K562 (cell line): ENCODE results near the gene FAM149B1. TPM values are rescaled to one million over a fixed set of nuclear protein-coding genes. Genes with fewer than 3 reads are reported as not detected.

Source experiments
- ARID1B ChIP-seq: fragments of 450-650 bp; IDR thresholded peaks from 2 replicates; pipeline ENCODE4 v1.6.1; 2016; ENCODE audit warnings: antibody characterized with exemption, mild to moderate bottlenecking, inconsistent platforms
- CBX2 ChIP-seq: fragments of 200-600 bp; sonication (generic); IDR thresholded peaks from one replicate; pipeline ENCODE4 v1.6.1; 2012; ENCODE audit warnings: mild to moderate bottlenecking, low read length, inconsistent platforms; ENCODE audit not compliant: insufficient read depth, poor library complexity, severe bottlenecking
- CREM ChIP-seq: IDR thresholded peaks from 2 replicates; pipeline ENCODE4 v1.6.1; 2014; ENCODE audit warnings: antibody characterized with exemption, low read depth
- FUS ChIP-seq: fragments of 200-400 bp; formaldehyde crosslinking; optimal IDR thresholded peaks from 2 replicates; pipeline ENCODE3; 2017; ENCODE audit warnings: low read depth, low read length
- GABPB2 ChIP-seq: fragments of 250-450 bp; sonication (Bioruptor Pico); conservative IDR thresholded peaks from 2 replicates; pipeline ENCODE4 v1.5.1; 2021; ENCODE audit warnings: mild to moderate bottlenecking
- IFI16 ChIP-seq: fragments of 250-450 bp; sonication (Bioruptor Pico); IDR thresholded peaks from 2 replicates; pipeline ENCODE4 v2.1.2; 2022; ENCODE audit warnings: mild to moderate bottlenecking, inconsistent platforms
- L3MBTL2 ChIP-seq: fragments of 450-650 bp; IDR thresholded peaks from 2 replicates; pipeline ENCODE4 v1.6.1; 2016; ENCODE audit warnings: mild to moderate bottlenecking, moderate library complexity
- MECOM ChIP-seq: fragments of 250-450 bp; sonication (Bioruptor Pico); IDR thresholded peaks from 2 replicates; pipeline ENCODE4 v1.8.0; 2022; ENCODE audit warnings: inconsistent platforms
- MTA1 ChIP-seq: fragments of 450-650 bp; IDR thresholded peaks from 2 replicates; pipeline ENCODE4 v1.6.1; 2017; ENCODE audit warnings: borderline replicate concordance
- NEUROD1 ChIP-seq: fragments of 150-350 bp; IDR thresholded peaks from 2 replicates; pipeline ENCODE4 v1.6.1; 2014; ENCODE audit warnings: borderline replicate concordance, low read length, low read depth; ENCODE audit not compliant: partially characterized antibody
- SNRNP70 ChIP-seq: fragments of 200-400 bp; formaldehyde crosslinking; optimal IDR thresholded peaks from 2 replicates; pipeline ENCODE3; 2017; ENCODE audit warnings: low read depth, low read length
- SUPT5H ChIP-seq: fragments of 450-650 bp; IDR thresholded peaks from 2 replicates; pipeline ENCODE4 v1.6.1; 2016
- TAF1 ChIP-seq: IDR thresholded peaks from 2 replicates; pipeline ENCODE4 v1.6.1; 2011; ENCODE audit warnings: mild to moderate bottlenecking, low read length, moderate library complexity; ENCODE audit not compliant: insufficient read depth, control insufficient read depth, severe bottlenecking; ENCODE audit errors: extremely low read depth
- TRIM24 ChIP-seq, 2 experiments: fragments of 450-650 bp; IDR thresholded peaks; 2 replicates each; pipeline ENCODE4 v1.6.1; 2016
- ZBED1 ChIP-seq: IDR thresholded peaks from 2 replicates; pipeline ENCODE4 v1.6.1; 2014
- ZFPM2 ChIP-seq: fragments of 250-450 bp; sonication (Bioruptor Pico); IDR thresholded peaks from 2 replicates; pipeline ENCODE4 v1.5.1; 2022; ENCODE audit warnings: mild to moderate bottlenecking
- ZNF175 ChIP-seq: fragments of 200-800 bp; sonication (Bioruptor generic); IDR thresholded peaks from 2 replicates; pipeline ENCODE4 v1.6.1; 2016; ENCODE audit warnings: low read depth, mild to moderate bottlenecking, missing genetic modification characterization, missing compliant biosample characterization
- ZNF740 ChIP-seq, 3 experiments: fragments of 200-800 bp in 1 of 3; sonication (Bioruptor generic) in 1 of 3; sonication (generic) in 1 of 3; formaldehyde crosslinking in 1 of 3; IDR thresholded peaks; 2 replicates each; pipeline versions ENCODE4 v1.6.1 to v1.8.0; 2016 to 2022; ENCODE audit warnings: mild to moderate bottlenecking in 2 of 3, missing compliant biosample characterization in 2 of 3, missing genetic modification characterization in 2 of 3, missing genetic modification reagents in 1 of 3
- polyA plus RNA-seq, 8 experiments: library from polyadenylated mRNA; depleted of rRNA in 4 of 8; stranded (reverse) in 5 of 8; unstranded in 3 of 8; fragments of >200 nt; fragmentation: Nextera tagmentation in 2 of 8; fragmentation: Illumina TruSeq in 1 of 8; extraction: Ambion mirVana in 2 of 8; extraction: Trizol in 1 of 8; gene quantifications; 2 replicates each; pipeline versions ENCODE4 v1.2.1 to v1.2.3, GENCODE V29; 2011 to 2014; ENCODE audit warnings: inconsistent platforms in 1 of 8, missing spikeins in 1 of 8
- total RNA-seq, 7 experiments: library from RNA; depleted of rRNA in 6 of 7; stranded (reverse); fragments of >200 nt in 6 of 7; fragmentation: Illumina TruSeq in 2 of 7; extraction: Trizol in 2 of 7; gene quantifications; 2 replicates each; pipeline versions ENCODE4 v1.2.1 to v1.2.3, GENCODE V29; 2011 to 2021; ENCODE audit warnings: low replicate concordance in 1 of 7
- TF ChIP-seq, protein P1 (sequence below), 2 experiments: fragments of 450-650 bp; IDR thresholded peaks; 2 replicates each; pipeline ENCODE4 v1.6.1; 2016
- TF ChIP-seq, protein P2 (sequence below): sonication (generic); formaldehyde crosslinking; IDR thresholded peaks from 2 replicates; pipeline ENCODE4 v1.8.1; 2023; ENCODE audit warnings: mild to moderate bottlenecking, missing genetic modification reagents
- TF ChIP-seq, protein P3 (sequence below): sonication (generic); formaldehyde crosslinking; IDR thresholded peaks from 2 replicates; pipeline ENCODE4 v1.8.0; 2022; ENCODE audit warnings: missing genetic modification reagents, mild to moderate bottlenecking, borderline replicate concordance

The FAM149B1 gene
- total and polyA plus RNA-seq, 9 of the 15 experiments (the other 6 are each of a cell fraction or from before 2014, with no cell fraction given), result 4.2 to 18.5 (median 9.3) TPM

- TF ChIP-seq TAF1, result peak; percentile 95
- peak; percentile 62; the same call in 1 of the 2 replicates for TF ChIP-seq GABPB2 (CRISPR knock-in tag)
- TF ChIP-seq CBX2, result no peak
- no peak for TF ChIP-seq IFI16 (CRISPR knock-in tag)
- 0 out of 2 replicates have a peak, but pooled peaks have one; percentile 61 for TF ChIP-seq ZFPM2 (CRISPR knock-in tag)
- peak; percentile 98 for TF ChIP-seq SUPT5H
- TF ChIP-seq L3MBTL2, result peak; percentile 90
- TF ChIP-seq ZNF175 (CRISPR knock-in tag), result peak; percentile 76; the same call in 1 of the 2 replicates
- no peak for TF ChIP-seq SNRNP70
- TF ChIP-seq ZBED1, result peak; percentile 37; the same call in 1 of the 2 replicates
- TF ChIP-seq MTA1, result peak; percentile 93
- TF ChIP-seq, protein P1, sequence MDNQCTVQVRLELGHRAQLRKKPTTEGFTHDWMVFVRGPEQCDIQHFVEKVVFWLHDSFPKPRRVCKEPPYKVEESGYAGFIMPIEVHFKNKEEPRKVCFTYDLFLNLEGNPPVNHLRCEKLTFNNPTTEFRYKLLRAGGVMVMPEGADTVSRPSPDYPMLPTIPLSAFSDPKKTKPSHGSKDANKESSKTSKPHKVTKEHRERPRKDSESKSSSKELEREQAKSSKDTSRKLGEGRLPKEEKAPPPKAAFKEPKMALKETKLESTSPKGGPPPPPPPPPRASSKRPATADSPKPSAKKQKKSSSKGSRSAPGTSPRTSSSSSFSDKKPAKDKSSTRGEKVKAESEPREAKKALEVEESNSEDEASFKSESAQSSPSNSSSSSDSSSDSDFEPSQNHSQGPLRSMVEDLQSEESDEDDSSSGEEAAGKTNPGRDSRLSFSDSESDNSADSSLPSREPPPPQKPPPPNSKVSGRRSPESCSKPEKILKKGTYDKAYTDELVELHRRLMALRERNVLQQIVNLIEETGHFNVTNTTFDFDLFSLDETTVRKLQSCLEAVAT (IDR thresholded peaks at IDR 0.05), result peak; percentile 79 to 88; a peak in 2 of 4 replicates
- peak; percentile 42 for TF ChIP-seq NEUROD1
- TF ChIP-seq ZNF740 (CRISPR knock-in tag; IDR thresholded peaks at IDR 0.05), result peak; percentile 5; the same call in 1 of the 2 replicates
- TF ChIP-seq ZNF740 (tag; IDR thresholded peaks at IDR 0.05), result no peak
- TF ChIP-seq MECOM (CRISPR knock-in tag), result 0 out of 2 replicates have a peak, but pooled peaks have one; percentile 28
- peak; percentile 82 for TF ChIP-seq FUS
- TF ChIP-seq, protein P2, sequence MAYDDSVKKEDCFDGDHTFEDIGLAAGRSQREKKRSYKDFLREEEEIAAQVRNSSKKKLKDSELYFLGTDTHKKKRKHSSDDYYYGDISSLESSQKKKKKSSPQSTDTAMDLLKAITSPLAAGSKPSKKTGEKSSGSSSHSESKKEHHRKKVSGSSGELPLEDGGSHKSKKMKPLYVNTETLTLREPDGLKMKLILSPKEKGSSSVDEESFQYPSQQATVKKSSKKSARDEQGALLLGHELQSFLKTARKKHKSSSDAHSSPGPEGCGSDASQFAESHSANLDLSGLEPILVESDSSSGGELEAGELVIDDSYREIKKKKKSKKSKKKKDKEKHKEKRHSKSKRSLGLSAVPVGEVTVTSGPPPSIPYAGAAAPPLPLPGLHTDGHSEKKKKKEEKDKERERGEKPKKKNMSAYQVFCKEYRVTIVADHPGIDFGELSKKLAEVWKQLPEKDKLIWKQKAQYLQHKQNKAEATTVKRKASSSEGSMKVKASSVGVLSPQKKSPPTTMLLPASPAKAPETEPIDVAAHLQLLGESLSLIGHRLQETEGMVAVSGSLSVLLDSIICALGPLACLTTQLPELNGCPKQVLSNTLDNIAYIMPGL (CRISPR knock-in tag), result peak; percentile 82; the same call in 1 of the 2 replicates
- TF ChIP-seq TRIM24 (IDR thresholded peaks at IDR 0.05), result peak in 1 of 2 experiments; percentile 58; a peak in 1 of 4 replicates
- TF ChIP-seq ARID1B, result peak; percentile 75
- TF ChIP-seq, protein P3, sequence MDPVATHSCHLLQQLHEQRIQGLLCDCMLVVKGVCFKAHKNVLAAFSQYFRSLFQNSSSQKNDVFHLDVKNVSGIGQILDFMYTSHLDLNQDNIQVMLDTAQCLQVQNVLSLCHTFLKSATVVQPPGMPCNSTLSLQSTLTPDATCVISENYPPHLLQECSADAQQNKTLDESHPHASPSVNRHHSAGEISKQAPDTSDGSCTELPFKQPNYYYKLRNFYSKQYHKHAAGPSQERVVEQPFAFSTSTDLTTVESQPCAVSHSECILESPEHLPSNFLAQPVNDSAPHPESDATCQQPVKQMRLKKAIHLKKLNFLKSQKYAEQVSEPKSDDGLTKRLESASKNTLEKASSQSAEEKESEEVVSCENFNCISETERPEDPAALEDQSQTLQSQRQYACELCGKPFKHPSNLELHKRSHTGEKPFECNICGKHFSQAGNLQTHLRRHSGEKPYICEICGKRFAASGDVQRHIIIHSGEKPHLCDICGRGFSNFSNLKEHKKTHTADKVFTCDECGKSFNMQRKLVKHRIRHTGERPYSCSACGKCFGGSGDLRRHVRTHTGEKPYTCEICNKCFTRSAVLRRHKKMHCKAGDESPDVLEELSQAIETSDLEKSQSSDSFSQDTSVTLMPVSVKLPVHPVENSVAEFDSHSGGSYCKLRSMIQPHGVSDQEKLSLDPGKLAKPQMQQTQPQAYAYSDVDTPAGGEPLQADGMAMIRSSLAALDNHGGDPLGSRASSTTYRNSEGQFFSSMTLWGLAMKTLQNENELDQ (CRISPR knock-in tag), result peak; percentile 90; the same call in 1 of the 2 replicates
- TF ChIP-seq CREM, result peak; percentile 93
Measured at GRCh38 chr10:73246646-73247508, 79.0 kb downstream of the FAM149B1 start, which contains the start of gene DNAJC9 (continued).
